Measurements from ENCODE around the gene SRPX2.
"Not testable (repeated sequence)": the region's sequence is repeated elsewhere in the genome, so short reads cannot be mapped to it uniquely, and the experiment has no call there.

The SRPX2 gene

DNA sequence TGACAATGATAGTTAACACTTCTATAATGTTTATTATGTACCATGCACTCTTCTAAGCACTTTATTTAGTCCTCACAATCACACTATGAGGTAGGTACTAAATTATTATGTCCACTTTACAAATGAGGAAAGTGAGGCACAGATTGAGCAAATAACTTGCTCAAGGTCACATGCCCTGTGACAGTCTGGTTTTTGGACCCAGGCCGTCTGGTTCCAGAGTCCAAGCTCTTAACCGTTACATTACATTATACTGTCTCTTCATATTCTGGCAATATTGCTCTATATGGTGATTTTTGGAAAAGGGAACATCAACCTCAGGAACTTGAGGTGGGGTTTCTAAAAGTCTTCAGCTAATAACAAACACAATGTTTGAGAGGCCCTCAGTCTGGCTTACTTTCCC lies 75.1 kb downstream of the SRPX2 start:
- no peaks in the 10 kb centered on the region for H3K27me3 ChIP-seq (ENCODE audit: control insufficient read depth in 2 of 2, insufficient read depth in 2 of 2, low read length in 2 of 2)
- H3K9ac ChIP-seq (ENCODE audit: low read depth in 1 of 2, low read length in 2 of 2), result no peak overlapping the region
- H3K36me3 ChIP-seq (ENCODE audit: control insufficient read depth in 2 of 2, insufficient read depth in 2 of 2, low read length in 2 of 2), result no peaks in the 10 kb centered on the region
- no peak overlapping the region for H3K27ac ChIP-seq (ENCODE audit: low read depth in 2 of 2, low read length in 2 of 2)
- H3K4me3 ChIP-seq (ENCODE audit: low read length in 2 of 2), result no peak overlapping the region
- H3K4me1 ChIP-seq (ENCODE audit: control insufficient read depth in 2 of 2, insufficient read depth in 2 of 2, low read length in 2 of 2), result no peaks in the 10 kb centered on the region
- no peaks in the 10 kb centered on the region for H3K9me3 ChIP-seq (ENCODE audit: control insufficient read depth in 2 of 2, low read length in 2 of 2)

DNA sequence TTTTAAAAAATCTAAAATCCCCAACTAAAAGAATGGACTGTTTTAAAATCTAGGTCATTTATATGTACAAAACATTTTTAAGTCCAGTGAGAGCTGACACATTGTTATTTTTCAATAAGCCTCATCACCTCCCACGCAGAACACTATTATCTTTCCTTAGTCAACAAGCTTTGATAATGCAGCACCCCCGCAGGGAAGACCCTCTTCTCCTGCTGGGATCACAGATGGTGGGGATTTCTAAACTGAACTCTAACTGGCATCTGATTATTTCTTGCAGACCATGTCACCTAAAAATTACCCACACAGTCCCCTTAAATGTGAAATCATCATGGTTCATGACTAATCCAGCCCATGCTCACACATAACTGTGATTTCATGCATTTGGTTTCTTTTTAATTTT lies 76.3 kb downstream of the SRPX2 start:
- Histone ChIP-seq H3K27ac (ENCODE audit: low read depth in 2 of 2, low read length in 2 of 2) (no peak overlapping the region), H3K27me3 (ENCODE audit: control insufficient read depth in 2 of 2, insufficient read depth in 2 of 2, low read length in 2 of 2) (no peaks in the 10 kb centered on the region), H3K9ac (ENCODE audit: low read depth in 1 of 2, low read length in 2 of 2) (no peak overlapping the region), H3K4me3 (ENCODE audit: low read length in 2 of 2) (no peak overlapping the region), H3K9me3 (ENCODE audit: control insufficient read depth in 2 of 2, low read length in 2 of 2) (no peaks in the 10 kb centered on the region), H3K4me1 (ENCODE audit: control insufficient read depth in 2 of 2, insufficient read depth in 2 of 2, low read length in 2 of 2) (no peaks in the 10 kb centered on the region), H3K36me3 (ENCODE audit: control insufficient read depth in 2 of 2, insufficient read depth in 2 of 2, low read length in 2 of 2) (no peaks in the 10 kb centered on the region)

- H3K9me3 ChIP-seq (ENCODE audit: control insufficient read depth in 2 of 2, low read length in 2 of 2), result no peaks in the 10 kb centered on the region
- no peaks in the 10 kb centered on the region for H3K27me3 ChIP-seq (ENCODE audit: control insufficient read depth in 2 of 2, insufficient read depth in 2 of 2, low read length in 2 of 2)
- H3K4me3 ChIP-seq (ENCODE audit: low read length in 2 of 2), result no peak overlapping the region
- H3K36me3 ChIP-seq (ENCODE audit: control insufficient read depth in 2 of 2, insufficient read depth in 2 of 2, low read length in 2 of 2), result no peaks in the 10 kb centered on the region
- no peaks in the 10 kb centered on the region for H3K4me1 ChIP-seq (ENCODE audit: control insufficient read depth in 2 of 2, insufficient read depth in 2 of 2, low read length in 2 of 2)
- H3K9ac ChIP-seq (ENCODE audit: low read depth in 1 of 2, low read length in 2 of 2), result no peak overlapping the region
- no peak overlapping the region for H3K27ac ChIP-seq (ENCODE audit: low read depth in 2 of 2, low read length in 2 of 2)
Measured at GRCh38 chrX:100721328-100721727, 77.3 kb downstream of the SRPX2 start.

DNA sequence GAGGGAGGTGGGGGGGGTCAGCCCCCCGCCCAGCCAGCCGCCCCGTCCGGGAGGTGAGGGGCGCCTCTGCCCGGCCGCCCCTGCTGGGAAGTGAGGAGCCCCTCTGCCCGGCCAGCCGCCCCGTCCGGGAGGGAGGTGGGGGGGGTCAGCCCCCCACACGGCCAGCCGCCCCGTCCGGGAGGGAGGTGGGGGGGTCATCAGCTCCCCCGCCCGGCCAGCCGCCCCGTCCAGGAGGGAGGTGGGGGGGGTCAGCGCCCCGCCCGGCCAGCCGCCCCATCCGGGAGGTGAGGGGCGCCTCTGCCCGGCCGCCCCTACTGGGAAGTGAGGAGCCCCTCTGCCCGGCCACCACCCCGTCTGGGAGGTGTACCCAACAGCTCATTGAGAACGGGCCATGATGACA lies 80.0 kb downstream of the SRPX2 start:
- H3K9me3 ChIP-seq (ENCODE audit: control insufficient read depth in 2 of 2, low read length in 2 of 2); H3K4me1 ChIP-seq (ENCODE audit: control insufficient read depth in 2 of 2, insufficient read depth in 2 of 2, low read length in 2 of 2); H3K9ac ChIP-seq (ENCODE audit: low read depth in 1 of 2, low read length in 2 of 2); H3K27me3 ChIP-seq (ENCODE audit: control insufficient read depth in 2 of 2, insufficient read depth in 2 of 2, low read length in 2 of 2); H3K27ac ChIP-seq (ENCODE audit: low read depth in 2 of 2, low read length in 2 of 2); H3K36me3 ChIP-seq (ENCODE audit: control insufficient read depth in 2 of 2, insufficient read depth in 2 of 2, low read length in 2 of 2); H3K4me3 ChIP-seq (ENCODE audit: low read length in 2 of 2): not testable (repeated sequence)

All from mucosa of rectum (tissue), 2 donors.